Trophoblast cell (in vitro differentiated cells and primary cell): ENCODE results near the gene ENPP5.

Experiments
- DNase-seq, 2 donors: peaks; one replicate each; pipeline ENCODE4 v3.0.0-alpha.2; 2016
- H2AFZ ChIP-seq: 2 replicates; pipeline ENCODE4 v1.6.1; 2013; ENCODE audit warnings: low read length, moderate library complexity, mild to moderate bottlenecking; ENCODE audit not compliant: insufficient read depth, poor library complexity
- H2AK5ac ChIP-seq: 2 replicates; pipeline ENCODE4 v1.6.1; 2013; ENCODE audit warnings: mild to moderate bottlenecking, low read length
- H2BK120ac ChIP-seq: 2 replicates; pipeline ENCODE4 v1.6.1; 2013; ENCODE audit warnings: low read length, mild to moderate bottlenecking, moderate library complexity; ENCODE audit not compliant: insufficient read depth, poor library complexity
- H2BK12ac ChIP-seq: 2 replicates; pipeline ENCODE4 v1.6.1; 2013; ENCODE audit warnings: mild to moderate bottlenecking, low read length, moderate library complexity
- H2BK5ac ChIP-seq: 2 replicates; pipeline ENCODE4 v1.6.1; 2013; ENCODE audit warnings: low read length, low read depth, moderate library complexity, mild to moderate bottlenecking; ENCODE audit not compliant: poor library complexity
- H3K14ac ChIP-seq: 2 replicates; pipeline ENCODE4 v1.6.1; 2013; ENCODE audit warnings: mild to moderate bottlenecking, low read length
- H3K18ac ChIP-seq: 2 replicates; pipeline ENCODE4 v1.6.1; 2013; ENCODE audit warnings: mild to moderate bottlenecking, low read length
- H3K23ac ChIP-seq: 2 replicates; pipeline ENCODE4 v1.6.1; 2013; ENCODE audit warnings: low read length
- H3K27ac ChIP-seq: 2 replicates; pipeline ENCODE4 v1.5.1; 2013; ENCODE audit warnings: low read depth, mild to moderate bottlenecking, inconsistent platforms, low read length, moderate library complexity
- H3K27me3 ChIP-seq: 2 replicates; pipeline ENCODE4 v1.6.1; 2013; ENCODE audit warnings: inconsistent platforms, mild to moderate bottlenecking, low read length, moderate library complexity; ENCODE audit not compliant: insufficient read depth
- H3K36me3 ChIP-seq, 2 experiments: 1 replicate in 1 of 2; 2 replicates in 1 of 2; pipeline ENCODE4 v1.6.1; 2013; ENCODE audit warnings: low read length in 2 of 2, mild to moderate bottlenecking in 2 of 2, moderate library complexity in 1 of 2; ENCODE audit not compliant: insufficient read depth in 2 of 2, control insufficient read depth in 1 of 2
- H3K4ac ChIP-seq: 2 replicates; pipeline ENCODE4 v1.6.1; 2013; ENCODE audit warnings: low read depth, mild to moderate bottlenecking, low read length, moderate library complexity
- H3K4me1 ChIP-seq, 2 experiments: 1 replicate in 1 of 2; 2 replicates in 1 of 2; pipeline ENCODE4 v1.6.1; 2013; ENCODE audit warnings: low read length in 2 of 2, mild to moderate bottlenecking in 2 of 2, moderate library complexity in 1 of 2; ENCODE audit not compliant: insufficient read depth in 2 of 2, control insufficient read depth in 1 of 2
- H3K4me2 ChIP-seq: 2 replicates; pipeline ENCODE4 v1.6.1; 2013; ENCODE audit warnings: inconsistent platforms, mild to moderate bottlenecking, low read length, moderate library complexity
- H3K4me3 ChIP-seq: 2 replicates; pipeline ENCODE4 v1.5.1; 2013; ENCODE audit warnings: mild to moderate bottlenecking, low read depth, low read length, inconsistent platforms
- H3K79me1 ChIP-seq: one replicate; pipeline ENCODE4 v1.6.1; 2013; ENCODE audit warnings: low read length
- H3K79me2 ChIP-seq: 2 replicates; pipeline ENCODE4 v1.6.1; 2013; ENCODE audit warnings: low read length, mild to moderate bottlenecking; ENCODE audit not compliant: control insufficient read depth, insufficient read depth, poor library complexity
- H3K9ac ChIP-seq: 2 replicates; pipeline ENCODE4 v1.6.1; 2013; ENCODE audit warnings: mild to moderate bottlenecking, low read length
- H3K9me3 ChIP-seq: 2 replicates; pipeline ENCODE4 v1.6.1; 2013; ENCODE audit warnings: low read depth, mild to moderate bottlenecking, control low read depth, inconsistent platforms, low read length; ENCODE audit not compliant: insufficient read depth
- H4K12ac ChIP-seq: 2 replicates; pipeline ENCODE4 v1.6.1; 2013; ENCODE audit warnings: low read depth, mild to moderate bottlenecking, low read length, moderate library complexity
- H4K8ac ChIP-seq: 2 replicates; pipeline ENCODE4 v1.6.1; 2013; ENCODE audit warnings: low read depth, mild to moderate bottlenecking, low read length, moderate library complexity
- H4K91ac ChIP-seq: one replicate; pipeline ENCODE4 v1.6.1; 2013; ENCODE audit warnings: low read depth, mild to moderate bottlenecking, low read length, moderate library complexity
- WGBS: extraction: QIAGEN DNeasy Blood & Tissue Kit; methylation state at CpG from one replicate; pipeline ENCODE4 v1.1.7; 2013; ENCODE audit warnings: missing lambda C conversion rate; ENCODE audit not compliant: insufficient read length, insufficient coverage; ENCODE audit errors: extremely low coverage; 5-methylcytosine and 5-hydroxymethylcytosine counted together

ENPP5 gene

DNA sequence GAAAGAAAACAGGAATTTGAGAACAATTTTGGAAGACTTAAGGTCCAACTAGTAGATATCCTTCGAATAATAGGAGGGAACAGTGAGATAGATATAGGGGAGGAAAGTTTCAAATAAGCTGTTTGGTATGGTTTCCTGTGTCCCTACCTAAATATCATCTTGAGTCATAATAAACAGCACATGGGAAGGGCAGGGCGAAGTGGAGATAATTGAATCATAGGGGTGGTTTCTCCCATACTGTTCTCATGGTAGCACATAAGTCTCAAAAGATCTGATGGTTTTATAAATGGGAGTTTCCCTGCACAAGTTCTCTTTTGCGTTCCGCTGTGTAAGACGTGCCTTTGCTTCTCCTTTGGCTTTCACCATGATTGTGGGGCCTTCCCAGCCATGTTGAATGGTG, 39.5 kb upstream of the ENPP5 start:
- no CpG with 5 or more reads among the region's 5 CpGs for WGBS
- DNase-seq: no peak

DNA sequence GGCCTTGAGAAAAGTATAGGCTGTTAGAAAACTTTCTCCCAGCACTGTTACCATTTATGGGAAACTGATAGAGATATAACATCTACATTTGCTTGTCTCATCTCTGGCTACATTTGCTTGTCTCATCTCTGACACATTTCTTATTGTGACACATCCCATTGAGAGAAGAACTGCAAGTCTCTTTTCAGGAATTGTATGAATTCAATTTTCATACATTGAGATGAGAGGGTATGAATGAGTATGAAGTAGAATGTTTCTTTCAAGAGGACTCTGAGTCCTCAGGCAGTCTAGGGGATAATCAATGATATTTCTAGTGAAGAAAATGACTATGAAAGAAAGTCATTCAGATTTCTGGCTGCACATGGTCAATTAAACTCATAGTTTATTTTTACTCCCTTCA, 37.5 kb upstream of the ENPP5 start:
- no peak overlapping the region for H2BK12ac ChIP-seq
- no peak overlapping the region for H4K12ac ChIP-seq
- no peak overlapping the region for H4K8ac ChIP-seq
- H3K4ac ChIP-seq: no peak overlapping the region
- no peak for DNase-seq
- no peak overlapping the region for H2AK5ac ChIP-seq
- H2BK120ac ChIP-seq: no peak overlapping the region
- H3K79me1 ChIP-seq: no peaks in the 10 kb centered on the region
- no peaks in the 10 kb centered on the region for H3K27me3 ChIP-seq
- no peak overlapping the region for H2AFZ ChIP-seq
- no peaks in the 10 kb centered on the region for H3K9me3 ChIP-seq
- no peak overlapping the region for H3K18ac ChIP-seq
- H3K79me2 ChIP-seq: no peaks in the 10 kb centered on the region
- H3K4me3 ChIP-seq: no peak overlapping the region
- H2BK5ac ChIP-seq: no peak overlapping the region
- H3K23ac ChIP-seq: no peak overlapping the region
- H4K91ac ChIP-seq: no peak overlapping the region
- H3K4me1 ChIP-seq: no peaks in the 10 kb centered on the region
- H3K4me2 ChIP-seq: no peak overlapping the region
- no peak overlapping the region for H3K27ac ChIP-seq
- H3K36me3 ChIP-seq: no peaks in the 10 kb centered on the region
- no peak overlapping the region for H3K14ac ChIP-seq
- no peak overlapping the region for H3K9ac ChIP-seq

More for the DNA sequence above, 39.5 kb upstream of the ENPP5 start:
- Histone ChIP-seq H3K79me2 (no peaks in the 10 kb centered on the region), H3K23ac (no peak overlapping the region), H3K27ac (no peak overlapping the region), H3K14ac (no peak overlapping the region), H2BK120ac (no peak overlapping the region), H2BK5ac (no peak overlapping the region), H4K91ac (no peak overlapping the region), H3K4ac (no peak overlapping the region), H3K4me1 (no peaks in the 10 kb centered on the region), H3K4me2 (no peak overlapping the region), H3K27me3 (no peaks in the 10 kb centered on the region), H3K4me3 (no peak overlapping the region), H3K36me3 (no peaks in the 10 kb centered on the region), H4K12ac (no peak overlapping the region), H2AK5ac (no peak overlapping the region), H2BK12ac (no peak overlapping the region), H3K9me3 (no peaks in the 10 kb centered on the region), H4K8ac (no peak overlapping the region), H3K79me1 (no peaks in the 10 kb centered on the region), H2AFZ (no peak overlapping the region), H3K9ac (no peak overlapping the region), H3K18ac (no peak overlapping the region)

DNA sequence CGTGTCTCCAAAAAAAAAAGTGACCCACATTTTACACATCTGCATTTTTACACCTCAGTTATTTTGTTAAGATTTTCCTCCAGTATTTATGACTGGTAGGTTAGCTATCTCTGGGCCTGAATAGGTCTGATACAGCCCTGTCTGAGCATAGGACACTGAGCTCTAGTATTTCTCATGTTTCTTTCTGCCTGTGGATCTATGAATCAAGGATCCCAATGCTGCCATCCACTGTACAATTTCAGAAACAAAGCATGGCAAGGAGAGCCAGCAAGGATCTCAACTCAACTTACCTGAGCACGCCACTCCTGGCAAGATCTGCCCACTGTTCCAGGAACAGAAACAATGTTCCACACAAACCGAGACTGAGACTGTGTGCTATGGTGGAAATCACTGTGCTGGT, 36.4 kb upstream of the ENPP5 start:
- Histone ChIP-seq H2AK5ac (no peak overlapping the region), H3K4me3 (no peak overlapping the region), H4K8ac (no peak overlapping the region), H3K9ac (no peak overlapping the region), H3K18ac (no peak overlapping the region), H3K14ac (no peak overlapping the region), H3K27me3 (no peaks in the 10 kb centered on the region), H3K79me2 (no peaks in the 10 kb centered on the region), H3K36me3 (no peaks in the 10 kb centered on the region), H4K91ac (no peak overlapping the region), H3K4me1 (no peaks in the 10 kb centered on the region), H3K4ac (no peak overlapping the region), H3K23ac (no peak overlapping the region), H3K27ac (no peak overlapping the region), H2BK5ac (no peak overlapping the region), H3K79me1 (no peaks in the 10 kb centered on the region), H2BK12ac (no peak overlapping the region), H2BK120ac (no peak overlapping the region), H3K9me3 (no peaks in the 10 kb centered on the region), H2AFZ (no peak overlapping the region), H4K12ac (no peak overlapping the region), H3K4me2 (no peak overlapping the region)
- no CpG with 5 or more reads among the region's 3 CpGs for WGBS
- no peak for DNase-seq

DNA sequence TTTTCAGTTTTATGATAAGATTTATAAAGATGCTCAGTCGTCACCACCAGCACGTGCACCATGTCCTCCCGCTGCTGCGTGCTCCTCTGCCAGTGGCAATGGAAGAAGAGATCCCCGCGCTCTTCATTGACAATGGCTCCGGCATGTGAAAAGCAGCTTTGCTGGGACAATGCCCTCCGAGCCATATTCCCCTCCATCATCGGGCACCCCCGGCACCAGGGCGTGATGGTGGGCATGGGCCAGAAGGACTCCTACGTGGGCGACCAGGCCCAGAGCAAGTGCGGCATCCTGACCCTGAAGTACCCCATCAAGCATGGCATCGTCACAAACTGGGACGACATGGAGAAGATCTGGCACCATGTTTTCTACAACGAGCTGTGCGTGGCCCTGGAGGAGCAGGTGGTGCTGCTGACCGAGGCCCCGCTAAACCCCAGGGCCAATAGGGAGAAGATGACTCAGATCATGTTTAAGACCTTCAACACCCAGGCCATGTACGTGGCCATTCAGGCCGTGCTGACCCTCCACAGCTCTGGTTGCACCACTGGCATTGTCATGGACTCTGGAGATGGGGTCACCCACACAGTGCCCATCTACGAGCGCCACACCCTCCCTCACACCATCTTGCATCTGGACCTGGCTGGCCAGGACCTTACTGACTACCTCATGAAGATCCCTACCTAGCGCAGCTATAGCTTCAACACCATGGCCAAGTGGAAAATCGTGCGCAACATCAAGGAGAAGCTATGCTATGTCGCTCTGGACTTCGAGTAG, 34.3 kb upstream of the ENPP5 start:
- H3K4me3 ChIP-seq: no peak overlapping the region
- H2BK12ac ChIP-seq: no peak overlapping the region
- H2BK120ac ChIP-seq: no peak overlapping the region
- no peaks in the 10 kb centered on the region for H3K4me1 ChIP-seq
- no peak overlapping the region for H3K4me2 ChIP-seq
- no peak overlapping the region for H3K23ac ChIP-seq
- 100% methylated on average over 1 of the region's 29 CpGs for WGBS
- no peak overlapping the region for H4K8ac ChIP-seq
- no peak overlapping the region for H4K12ac ChIP-seq
- no peak overlapping the region for H4K91ac ChIP-seq
- H3K18ac ChIP-seq: no peak overlapping the region
- no peak for DNase-seq
- H3K79me1 ChIP-seq: no peaks in the 10 kb centered on the region
- H2AK5ac ChIP-seq: no peak overlapping the region
- no peaks in the 10 kb centered on the region for H3K36me3 ChIP-seq
- H3K79me2 ChIP-seq: no peaks in the 10 kb centered on the region
- H2AFZ ChIP-seq: no peak overlapping the region
- no peak overlapping the region for H3K27ac ChIP-seq
- no peaks in the 10 kb centered on the region for H3K9me3 ChIP-seq
- no peak overlapping the region for H2BK5ac ChIP-seq
- H3K27me3 ChIP-seq: no peaks in the 10 kb centered on the region
- no peak overlapping the region for H3K4ac ChIP-seq
- H3K9ac ChIP-seq: no peak overlapping the region
- no peak overlapping the region for H3K14ac ChIP-seq
